ENCODE measurements around the gene C1orf122.

GRCh38 chr1:37839676-37840075 is 32.1 kb downstream of the C1orf122 start:
- TF ChIP-seq CTCF (IDR thresholded peaks at IDR 0.05; ENCODE audit: insufficient read depth, low read length) (no peak), GABPA (IDR thresholded peaks at IDR 0.05; ENCODE audit: low read depth) (no peak)
